ENCODE results near the gene CFP.

GRCh38 chrX:47638816-47639215, 9.1 kb upstream of the CFP start:
- TF ChIP-seq POLR2A (IDR thresholded peaks at IDR 0.05) (no peak), CTCF (IDR thresholded peaks at IDR 0.05) (no peak)

Measured in esophagus squamous epithelium (tissue), 4 donors.